HepG2 (cell line): ENCODE results near the gene GRIN2D. TPM values are rescaled to one million over a fixed set of nuclear protein-coding genes. Genes with fewer than 3 reads are reported as not detected.

ENCODE experiments used
- ATAC-seq: fragments of 200-7000 bp; cut with Tn5 transposase; 3 replicates; pipeline ENCODE4 v1.9.1; 2020; ENCODE audit warnings: mild to moderate bottlenecking, moderate library complexity
- BruUV-seq: library from RNA; stranded (reverse); fragments of 400-500 nt; replicated peaks from 2 replicates; lab custom pipeline; 2021; lab: Mats Ljungman, UMichigan
- CTCF ChIA-PET: fragments of 300-600 bp; formaldehyde crosslinking; extraction: SDS; loops from one replicate; lab custom pipeline; 2021; ENCODE audit warnings: low total read pairs, inconsistent platforms, low intra/inter-chr PET ratio; lab: Yijun Ruan, JAX
- POLR2A ChIA-PET: fragments of 350-600 bp; sonication (Branson Sonifier 250); formaldehyde crosslinking; loops from one replicate; lab custom pipeline; 2020; ENCODE audit warnings: antibody characterized with exemption, inconsistent platforms; lab: Yijun Ruan, JAX
- DNase-seq: peaks from one replicate; pipeline ENCODE4 v3.0.0-alpha.2; 2015; ENCODE audit warnings: low spot score
- FAIRE-seq: peaks from 3 replicates; lab custom pipeline; 2011; peaks lifted over from hg19 to GRCh38; lab: Jason Lieb, UNC
- H2AFZ ChIP-seq: one replicate; pipeline ENCODE4 v1.6.1; 2011; ENCODE audit warnings: low read length, inconsistent platforms
- H3K27ac ChIP-seq: fragments of 300-600 bp; 3 replicates; pipeline ENCODE4 v1.8.0; 2011; ENCODE audit warnings: mixed run types, mild to moderate bottlenecking, mixed read lengths, low read length, inconsistent platforms; ENCODE audit not compliant: insufficient read depth; ENCODE audit errors: extremely low read length
- H3K27me3 ChIP-seq, 2 experiments: fragments of 200-600 bp in 1 of 2; 2 replicates in 1 of 2; 3 replicates in 1 of 2; pipeline versions ENCODE4 v1.6.0 to v1.8.0; 2011; ENCODE audit warnings: low read length in 2 of 2, mild to moderate bottlenecking in 2 of 2, moderate library complexity in 2 of 2, inconsistent platforms in 1 of 2; ENCODE audit not compliant: insufficient read depth in 2 of 2, control insufficient read depth in 1 of 2
- H3K36me3 ChIP-seq, 2 experiments: fragments of 200-600 bp in 1 of 2; replicated peaks in 1 of 2; 2 replicates in 1 of 2; 3 replicates in 1 of 2; pipeline versions ENCODE4 v1.5.1 to v1.8.0; 2011; ENCODE audit warnings: low read length in 2 of 2, inconsistent platforms in 1 of 2; ENCODE audit not compliant: insufficient read depth in 2 of 2, control insufficient read depth in 1 of 2
- H3K4me1 ChIP-seq: 2 replicates; pipeline ENCODE4 v1.5.1; 2012; ENCODE audit warnings: low read length, inconsistent platforms; ENCODE audit not compliant: insufficient read depth
- H3K4me2 ChIP-seq: 2 replicates; pipeline ENCODE4 v1.6.0; 2011; ENCODE audit warnings: low read depth, low read length, inconsistent platforms
- H3K4me3 ChIP-seq, 3 experiments: fragments of 200-600 bp in 1 of 3; sonication (generic), shearing (Covaris generic) in 1 of 3; replicated peaks in 1 of 3; 2 replicates each; pipeline ENCODE4 v1.5.1; 2011 to 2016; ENCODE audit warnings: low read length in 3 of 3, inconsistent platforms in 2 of 3, low read depth in 2 of 3, mild to moderate bottlenecking in 2 of 3, control low read depth in 1 of 3, mixed read lengths in 1 of 3; ENCODE audit not compliant: insufficient read depth in 1 of 3
- H3K79me2 ChIP-seq: one replicate; pipeline ENCODE4 v1.6.1; 2011; ENCODE audit warnings: low read length, inconsistent platforms; ENCODE audit not compliant: insufficient read depth
- H3K9ac ChIP-seq: 2 replicates; pipeline ENCODE4 v1.6.0; 2011; ENCODE audit warnings: mild to moderate bottlenecking, low read depth, low read length, inconsistent platforms; ENCODE audit not compliant: insufficient read depth
- H3K9me3 ChIP-seq: 2 replicates; pipeline ENCODE4 v1.5.1; 2012; ENCODE audit warnings: mild to moderate bottlenecking, low read length
- H4K20me1 ChIP-seq: 2 replicates; pipeline ENCODE4 v1.6.0; 2011; ENCODE audit warnings: inconsistent platforms, mild to moderate bottlenecking, low read length, moderate library complexity; ENCODE audit not compliant: insufficient read depth
- BRD4 ChIP-seq: sonication (generic); formaldehyde crosslinking; IDR thresholded peaks from 2 replicates; pipeline ENCODE4 v1.4.0; 2020; ENCODE audit warnings: missing genetic modification reagents
- GTF2F1 ChIP-seq: fragments of 150-350 bp; IDR thresholded peaks from 2 replicates; pipeline ENCODE4 v1.6.1; 2014; ENCODE audit warnings: low read length
- JUN ChIP-seq: sonication (generic); formaldehyde crosslinking; IDR thresholded peaks from 2 replicates; pipeline ENCODE4 v1.4.0; 2020; ENCODE audit warnings: mild to moderate bottlenecking, missing genetic modification reagents
- KMT2B ChIP-seq: IDR thresholded peaks from 2 replicates; pipeline ENCODE4 v1.6.1; 2016; ENCODE audit warnings: missing genetic modification reagents, missing compliant biosample characterization
- ZNF496 ChIP-seq: sonication (generic); formaldehyde crosslinking; IDR thresholded peaks from 2 replicates; pipeline ENCODE4 v1.8.1; 2023; ENCODE audit warnings: mild to moderate bottlenecking, moderate library complexity, missing genetic modification reagents; ENCODE audit not compliant: insufficient replicate concordance
- WGBS: methylation state at CpG from one replicate; pipeline ENCODE4 v1.1.6; 2017; ENCODE audit warnings: low lambda C conversion rate; 5-methylcytosine and 5-hydroxymethylcytosine counted together
- in situ Hi-C: cut with HindIII; loops from 2 replicates; pipeline ENCODE4 v1.10.0; 2017; ENCODE audit warnings: low pct_unique_long_range_greater_than_20kb; ENCODE audit not compliant: extremely low pct_ligation_motif_present
- intact Hi-C: fragments of 100-400 bp; cut with micrococcal nuclease; formaldehyde crosslinking; loops from one replicate; pipeline ENCODE4 v1.10.0; 2022; ENCODE audit not compliant: unreplicated experiment
- polyA plus RNA-seq, 8 experiments: library from polyadenylated mRNA; depleted of rRNA in 3 of 8; stranded (reverse) in 7 of 8; unstranded in 1 of 8; fragments of >200 nt; fragmentation: Illumina TruSeq in 4 of 8; extraction: Trizol in 4 of 8; gene quantifications; 2 replicates each; pipeline versions ENCODE4 v1.2.1 to v1.2.3, GENCODE V29; 2011 to 2016; ENCODE audit warnings: low read depth in 4 of 8, missing spikeins in 1 of 8, mixed read lengths in 1 of 8; ENCODE audit not compliant: insufficient read depth in 1 of 8
- total RNA-seq, 5 experiments: library from RNA; depleted of rRNA; stranded (reverse); fragments of >200 nt; fragmentation: Illumina TruSeq; extraction: Trizol; gene quantifications; 2 replicates each; pipeline ENCODE4 v1.2.3, GENCODE V29; 2016; ENCODE audit warnings: low read depth in 1 of 5
- TF ChIP-seq, protein P1 (sequence below): IDR thresholded peaks from 2 replicates; pipeline ENCODE4 v1.6.1; 2016; ENCODE audit warnings: low read depth, missing genetic modification reagents, missing compliant biosample characterization
- TF ChIP-seq, protein P2 (sequence below): sonication (generic); formaldehyde crosslinking; IDR thresholded peaks from 2 replicates; pipeline ENCODE4 v1.4.0; 2020; ENCODE audit warnings: mild to moderate bottlenecking, missing genetic modification reagents
- TF ChIP-seq, protein P3 (sequence below): sonication (generic); formaldehyde crosslinking; IDR thresholded peaks from 2 replicates; pipeline ENCODE4 v1.8.1; 2023; ENCODE audit warnings: mild to moderate bottlenecking, missing genetic modification reagents

GRIN2D gene
- total and polyA plus RNA-seq, 2 of the 13 experiments (the other 11 are each of a cell fraction or from before 2014, with no cell fraction given), result 0.02 to 0.13 TPM

DNA sequence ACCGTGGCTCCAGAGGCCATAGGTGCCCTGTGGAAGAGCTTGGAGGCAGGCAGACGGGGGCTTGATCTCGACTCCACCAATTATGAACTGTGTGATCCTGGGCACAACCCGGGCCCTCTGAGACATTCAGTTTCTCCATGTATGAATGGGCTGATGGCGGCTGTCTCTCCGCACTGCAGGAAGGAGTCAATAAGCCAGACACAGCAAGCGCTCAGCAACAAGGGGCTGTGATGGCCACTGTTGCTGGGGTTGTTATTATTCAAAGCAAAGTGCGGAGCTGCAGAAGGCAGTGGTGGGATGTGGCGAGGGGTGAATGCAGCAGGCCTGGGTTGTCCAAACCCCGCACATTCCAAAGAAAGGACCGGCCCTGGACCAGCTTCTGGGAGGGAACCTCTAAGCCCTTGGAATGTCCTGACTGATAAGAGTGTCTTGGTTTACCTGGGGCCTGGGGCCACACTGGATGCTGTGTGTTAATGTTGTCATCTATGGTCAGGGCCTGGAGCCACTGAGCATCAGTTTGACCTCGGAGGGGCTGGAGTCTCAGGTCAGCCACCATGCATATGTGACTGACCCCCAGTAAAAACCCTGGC lies 38.0 kb upstream of the GRIN2D start:
- Histone ChIP-seq H3K79me2 (no peaks in the 10 kb centered on the region), H2AFZ (no peak overlapping the region), H4K20me1 (no peaks in the 10 kb centered on the region), H3K4me3 (no peak overlapping the region), H3K9me3 (no peaks in the 10 kb centered on the region), H3K36me3 (no peaks in the 10 kb centered on the region; a peak in 1 of 5 replicates), H3K4me2 (peak overlapping the region; percentile 56), H3K9ac (peak overlapping the region; percentile 63), H3K27me3 (no peaks in the 10 kb centered on the region), H3K27ac (peak overlapping the region; percentile 92), H3K4me1 (peaks cover 39% of the 10 kb centered on the region)
- intact Hi-C loops, result loop anchor here (10.0 kb wide), 1 partner anchor 89 kb away; the partner anchor contains the start of gene GRWD1
- WGBS, result 84% methylated on average over 11 of the region's 12 CpGs
- FAIRE-seq (no peak), ATAC-seq (no peak), DNase-seq (no peak)
- in situ Hi-C loops, result no loop called here
- ChIA-PET CTCF (no interaction called here), POLR2A (interaction anchor here (0.9 to 3.6 kb wide), 4 partner anchors 8 to 35 kb away, joined by 3 to 107 read pairs (median 14); partner anchors contain the start of genes KDELR1, SYNGR4 and TMEM143)
- BruUV-seq, result no TSS peak
- TF ChIP-seq, protein P1, sequence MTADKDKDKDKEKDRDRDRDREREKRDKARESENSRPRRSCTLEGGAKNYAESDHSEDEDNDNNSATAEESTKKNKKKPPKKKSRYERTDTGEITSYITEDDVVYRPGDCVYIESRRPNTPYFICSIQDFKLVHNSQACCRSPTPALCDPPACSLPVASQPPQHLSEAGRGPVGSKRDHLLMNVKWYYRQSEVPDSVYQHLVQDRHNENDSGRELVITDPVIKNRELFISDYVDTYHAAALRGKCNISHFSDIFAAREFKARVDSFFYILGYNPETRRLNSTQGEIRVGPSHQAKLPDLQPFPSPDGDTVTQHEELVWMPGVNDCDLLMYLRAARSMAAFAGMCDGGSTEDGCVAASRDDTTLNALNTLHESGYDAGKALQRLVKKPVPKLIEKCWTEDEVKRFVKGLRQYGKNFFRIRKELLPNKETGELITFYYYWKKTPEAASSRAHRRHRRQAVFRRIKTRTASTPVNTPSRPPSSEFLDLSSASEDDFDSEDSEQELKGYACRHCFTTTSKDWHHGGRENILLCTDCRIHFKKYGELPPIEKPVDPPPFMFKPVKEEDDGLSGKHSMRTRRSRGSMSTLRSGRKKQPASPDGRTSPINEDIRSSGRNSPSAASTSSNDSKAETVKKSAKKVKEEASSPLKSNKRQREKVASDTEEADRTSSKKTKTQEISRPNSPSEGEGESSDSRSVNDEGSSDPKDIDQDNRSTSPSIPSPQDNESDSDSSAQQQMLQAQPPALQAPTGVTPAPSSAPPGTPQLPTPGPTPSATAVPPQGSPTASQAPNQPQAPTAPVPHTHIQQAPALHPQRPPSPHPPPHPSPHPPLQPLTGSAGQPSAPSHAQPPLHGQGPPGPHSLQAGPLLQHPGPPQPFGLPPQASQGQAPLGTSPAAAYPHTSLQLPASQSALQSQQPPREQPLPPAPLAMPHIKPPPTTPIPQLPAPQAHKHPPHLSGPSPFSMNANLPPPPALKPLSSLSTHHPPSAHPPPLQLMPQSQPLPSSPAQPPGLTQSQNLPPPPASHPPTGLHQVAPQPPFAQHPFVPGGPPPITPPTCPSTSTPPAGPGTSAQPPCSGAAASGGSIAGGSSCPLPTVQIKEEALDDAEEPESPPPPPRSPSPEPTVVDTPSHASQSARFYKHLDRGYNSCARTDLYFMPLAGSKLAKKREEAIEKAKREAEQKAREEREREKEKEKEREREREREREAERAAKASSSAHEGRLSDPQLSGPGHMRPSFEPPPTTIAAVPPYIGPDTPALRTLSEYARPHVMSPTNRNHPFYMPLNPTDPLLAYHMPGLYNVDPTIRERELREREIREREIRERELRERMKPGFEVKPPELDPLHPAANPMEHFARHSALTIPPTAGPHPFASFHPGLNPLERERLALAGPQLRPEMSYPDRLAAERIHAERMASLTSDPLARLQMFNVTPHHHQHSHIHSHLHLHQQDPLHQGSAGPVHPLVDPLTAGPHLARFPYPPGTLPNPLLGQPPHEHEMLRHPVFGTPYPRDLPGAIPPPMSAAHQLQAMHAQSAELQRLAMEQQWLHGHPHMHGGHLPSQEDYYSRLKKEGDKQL (CRISPR knock-in tag), result no peak
- TF ChIP-seq, protein P2, sequence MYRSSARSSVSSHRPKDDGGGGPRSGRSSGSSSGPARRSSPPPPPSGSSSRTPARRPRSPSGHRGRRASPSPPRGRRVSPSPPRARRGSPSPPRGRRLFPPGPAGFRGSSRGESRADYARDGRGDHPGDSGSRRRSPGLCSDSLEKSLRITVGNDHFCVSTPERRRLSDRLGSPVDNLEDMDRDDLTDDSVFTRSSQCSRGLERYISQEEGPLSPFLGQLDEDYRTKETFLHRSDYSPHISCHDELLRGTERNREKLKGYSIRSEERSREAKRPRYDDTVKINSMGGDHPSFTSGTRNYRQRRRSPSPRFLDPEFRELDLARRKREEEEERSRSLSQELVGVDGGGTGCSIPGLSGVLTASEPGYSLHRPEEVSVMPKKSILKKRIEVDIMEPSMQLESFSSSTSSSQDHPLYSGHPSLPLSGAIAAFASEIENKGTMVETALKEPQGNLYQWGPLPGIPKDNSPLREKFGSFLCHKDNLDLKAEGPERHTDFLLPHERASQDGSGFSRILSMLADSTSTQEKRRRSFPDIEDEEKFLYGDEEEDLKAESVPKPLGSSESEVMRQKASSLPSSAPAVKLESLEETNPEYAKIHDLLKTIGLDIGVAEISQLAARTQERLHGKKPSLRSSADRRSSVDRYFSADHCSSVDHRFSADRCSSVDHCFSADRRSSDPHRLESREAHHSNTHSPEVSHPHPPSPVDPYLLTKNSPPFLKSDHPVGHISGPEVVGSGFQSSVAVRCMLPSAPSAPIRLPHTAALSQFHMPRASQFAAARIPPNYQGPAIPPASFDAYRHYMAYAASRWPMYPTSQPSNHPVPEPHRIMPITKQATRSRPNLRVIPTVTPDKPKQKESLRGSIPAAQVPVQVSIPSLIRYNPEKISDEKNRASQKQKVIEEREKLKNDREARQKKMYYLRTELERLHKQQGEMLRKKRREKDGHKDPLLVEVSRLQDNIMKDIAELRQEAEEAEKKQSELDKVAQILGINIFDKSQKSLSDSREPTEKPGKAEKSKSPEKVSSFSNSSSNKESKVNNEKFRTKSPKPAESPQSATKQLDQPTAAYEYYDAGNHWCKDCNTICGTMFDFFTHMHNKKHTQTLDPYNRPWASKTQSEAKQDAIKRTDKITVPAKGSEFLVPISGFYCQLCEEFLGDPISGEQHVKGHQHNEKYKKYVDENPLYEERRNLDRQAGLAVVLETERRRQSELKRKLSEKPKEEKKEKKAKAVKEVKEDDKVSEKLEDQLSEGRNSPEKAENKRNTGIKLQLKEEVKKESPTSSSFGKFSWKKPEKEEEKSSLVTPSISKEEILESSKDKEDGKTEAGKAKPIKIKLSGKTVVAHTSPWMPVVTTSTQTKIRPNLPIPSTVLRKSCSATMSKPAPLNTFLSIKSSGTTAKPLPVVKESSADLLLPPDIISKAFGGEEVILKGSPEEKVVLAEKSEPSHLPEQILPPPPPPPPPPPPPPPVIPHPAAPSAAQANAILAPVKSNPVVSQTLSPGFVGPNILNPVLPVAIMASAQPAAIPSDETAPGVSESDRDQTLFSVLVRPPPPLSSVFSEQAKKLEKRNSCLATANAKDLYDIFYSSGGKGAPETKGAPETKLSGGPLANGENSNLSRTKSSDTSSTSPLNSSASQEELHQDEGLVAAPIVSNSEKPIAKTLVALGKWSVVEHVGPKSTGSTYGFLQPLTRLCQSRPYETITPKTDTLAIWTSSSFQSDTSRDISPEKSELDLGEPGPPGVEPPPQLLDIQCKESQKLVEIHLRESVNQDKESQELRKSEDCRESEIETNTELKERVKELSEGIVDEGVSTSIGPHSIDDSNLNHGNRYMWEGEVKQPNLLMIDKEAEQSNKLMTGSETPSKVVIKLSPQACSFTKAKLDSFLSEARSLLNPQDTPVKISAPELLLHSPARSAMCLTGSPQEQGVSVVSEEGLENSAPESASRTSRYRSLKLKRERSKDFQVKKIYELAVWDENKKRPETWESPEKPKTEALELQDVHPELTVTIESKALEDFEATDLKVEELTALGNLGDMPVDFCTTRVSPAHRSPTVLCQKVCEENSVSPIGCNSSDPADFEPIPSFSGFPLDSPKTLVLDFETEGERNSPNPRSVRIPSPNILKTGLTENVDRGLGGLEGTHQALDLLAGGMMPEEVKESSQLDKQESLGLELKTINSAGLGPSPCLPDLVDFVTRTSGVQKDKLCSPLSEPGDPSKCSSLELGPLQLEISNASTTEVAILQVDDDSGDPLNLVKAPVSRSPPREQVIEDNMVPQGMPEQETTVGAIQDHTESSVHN (CRISPR knock-in tag), result no peak
- TF ChIP-seq GTF2F1, result no peak
- TF ChIP-seq ZNF496 (CRISPR knock-in tag), result no peak
- TF ChIP-seq, protein P3, sequence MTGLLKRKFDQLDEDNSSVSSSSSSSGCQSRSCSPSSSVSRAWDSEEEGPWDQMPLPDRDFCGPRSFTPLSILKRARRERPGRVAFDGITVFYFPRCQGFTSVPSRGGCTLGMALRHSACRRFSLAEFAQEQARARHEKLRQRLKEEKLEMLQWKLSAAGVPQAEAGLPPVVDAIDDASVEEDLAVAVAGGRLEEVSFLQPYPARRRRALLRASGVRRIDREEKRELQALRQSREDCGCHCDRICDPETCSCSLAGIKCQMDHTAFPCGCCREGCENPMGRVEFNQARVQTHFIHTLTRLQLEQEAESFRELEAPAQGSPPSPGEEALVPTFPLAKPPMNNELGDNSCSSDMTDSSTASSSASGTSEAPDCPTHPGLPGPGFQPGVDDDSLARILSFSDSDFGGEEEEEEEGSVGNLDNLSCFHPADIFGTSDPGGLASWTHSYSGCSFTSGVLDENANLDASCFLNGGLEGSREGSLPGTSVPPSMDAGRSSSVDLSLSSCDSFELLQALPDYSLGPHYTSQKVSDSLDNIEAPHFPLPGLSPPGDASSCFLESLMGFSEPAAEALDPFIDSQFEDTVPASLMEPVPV (CRISPR knock-in tag), result no peak
- no peak for TF ChIP-seq JUN (CRISPR knock-in tag)
- TF ChIP-seq KMT2B (CRISPR knock-in tag), result no peak
- peak; percentile 78; the same call in 1 of the 2 replicates for TF ChIP-seq BRD4 (CRISPR knock-in tag)
